GM12878 (cell line): ENCODE measurements around the gene DENND1C. TPM values are rescaled to one million over a fixed set of nuclear protein-coding genes. Genes with fewer than 3 reads are reported as not detected.

ENCODE experiments used
- ATAC-seq: fragments of 200-7000 bp; cut with Tn5 transposase; 3 replicates; pipeline ENCODE4 v1.9.1; 2020; ENCODE audit warnings: mild to moderate bottlenecking, moderate library complexity
- BruUV-seq: library from RNA; stranded (reverse); fragments of 400-500 nt; replicated peaks from 2 replicates; lab custom pipeline; 2021; lab: Mats Ljungman, UMichigan
- CTCF ChIA-PET: fragments of 300-600 bp; sonication (Branson Sonifier 250); formaldehyde crosslinking; extraction: SDS; loops from one replicate; lab custom pipeline; 2021; ENCODE audit warnings: inconsistent platforms; lab: Yijun Ruan, JAX
- POLR2A ChIA-PET: fragments of 350-600 bp; formaldehyde crosslinking; extraction: SDS; loops from one replicate; lab custom pipeline; 2021; ENCODE audit warnings: inconsistent platforms; lab: Charles Lee
- RAD21 ChIA-PET: fragments of 300-600 bp; sonication (Branson Sonifier 250); formaldehyde crosslinking; loops from one replicate; lab custom pipeline; 2023; ENCODE audit warnings: antibody characterized with exemption; ENCODE audit not compliant: unreplicated experiment; lab: Charles Lee
- SMC1A ChIA-PET: fragments of 300-600 bp; sonication (Branson Sonifier 250); formaldehyde crosslinking; loops from one replicate; lab custom pipeline; 2023; ENCODE audit not compliant: unreplicated experiment, uncharacterized antibody; lab: Charles Lee
- DNase-seq: peaks from one replicate; pipeline ENCODE4 v3.0.0-alpha.2; 2011; ENCODE audit warnings: low read depth, low spot score
- FAIRE-seq: peaks from 3 replicates; lab custom pipeline; 2011; peaks lifted over from hg19 to GRCh38; lab: Jason Lieb, UNC
- H2AFZ ChIP-seq: 2 replicates; pipeline ENCODE4 v1.6.0; 2011; ENCODE audit warnings: low read depth, low read length, control low read depth; ENCODE audit not compliant: control insufficient read depth
- H3K27ac ChIP-seq: 2 replicates; pipeline ENCODE4 v1.5.1; 2011; ENCODE audit warnings: control low read depth; ENCODE audit not compliant: control insufficient read depth, insufficient read depth
- H3K27me3 ChIP-seq, 2 experiments: replicated peaks in 1 of 2; 2 replicates each; pipeline versions ENCODE4 v1.6.0 to v1.6.1; 2011; ENCODE audit warnings: low read length in 1 of 2; ENCODE audit not compliant: control insufficient read depth in 2 of 2, insufficient read depth in 2 of 2
- H3K36me3 ChIP-seq, 2 experiments: 2 replicates each; pipeline ENCODE4 v1.5.1; 2011; ENCODE audit warnings: low read length in 1 of 2; ENCODE audit not compliant: control insufficient read depth in 2 of 2, insufficient read depth in 2 of 2
- H3K4me1 ChIP-seq: 2 replicates; pipeline ENCODE4 v1.6.1; 2011; ENCODE audit warnings: mild to moderate bottlenecking, low read length, moderate library complexity, mixed read lengths; ENCODE audit not compliant: control insufficient read depth, insufficient read depth
- H3K4me2 ChIP-seq: 2 replicates; pipeline ENCODE4 v1.6.0; 2011; ENCODE audit warnings: control low read depth; ENCODE audit not compliant: control insufficient read depth, insufficient read depth
- H3K4me3 ChIP-seq: fragments of 200-600 bp; sonication (generic); 2 replicates; pipeline ENCODE4 v1.5.1; 2016
- H3K79me2 ChIP-seq: 2 replicates; pipeline ENCODE4 v1.6.0; 2011; ENCODE audit warnings: low read length; ENCODE audit not compliant: control insufficient read depth, insufficient read depth
- H3K9ac ChIP-seq: 2 replicates; pipeline ENCODE4 v1.8.0; 2011; ENCODE audit warnings: low read length, control low read depth, mixed read lengths; ENCODE audit not compliant: control insufficient read depth, insufficient read depth
- H3K9me3 ChIP-seq: replicated peaks from 3 replicates; pipeline ENCODE4 v1.5.1; 2011; ENCODE audit warnings: mild to moderate bottlenecking, low read length; ENCODE audit not compliant: control insufficient read depth, insufficient read depth
- H4K20me1 ChIP-seq: 2 replicates; pipeline ENCODE4 v1.6.0; 2011; ENCODE audit not compliant: control insufficient read depth, insufficient read depth
- BACH1 ChIP-seq: fragments of 450-650 bp; IDR thresholded peaks from 2 replicates; pipeline ENCODE4 v1.6.1; 2017; ENCODE audit warnings: mild to moderate bottlenecking, borderline replicate concordance
- CHD1 ChIP-seq: IDR thresholded peaks from 2 replicates; pipeline ENCODE4 v1.6.1; 2012; ENCODE audit warnings: low read depth, low read length, improper control_type of control experiment
- CHD2 ChIP-seq: IDR thresholded peaks from 2 replicates; pipeline ENCODE4 v1.6.1; 2011; ENCODE audit warnings: low read depth, low read length, improper control_type of control experiment, borderline replicate concordance
- E2F8 ChIP-seq: fragments of 450-650 bp; IDR thresholded peaks from 2 replicates; pipeline ENCODE4 v1.6.1; 2018; ENCODE audit warnings: mild to moderate bottlenecking, low read depth, moderate library complexity; ENCODE audit not compliant: partially characterized antibody
- E4F1 ChIP-seq: fragments of 450-650 bp; IDR thresholded peaks from 2 replicates; pipeline ENCODE4 v1.6.1; 2018; ENCODE audit warnings: borderline replicate concordance, mild to moderate bottlenecking; ENCODE audit not compliant: partially characterized antibody
- FOXK2 ChIP-seq: fragments of 450-650 bp; IDR thresholded peaks from 2 replicates; pipeline ENCODE4 v1.6.1; 2017; ENCODE audit warnings: mild to moderate bottlenecking, moderate library complexity
- JUNB ChIP-seq: IDR thresholded peaks from 2 replicates; pipeline ENCODE4 v1.6.1; 2016; ENCODE audit warnings: antibody characterized with exemption, mild to moderate bottlenecking
- NFYB ChIP-seq: IDR thresholded peaks from 2 replicates; pipeline ENCODE4 v1.6.1; 2011; ENCODE audit warnings: low read depth, mild to moderate bottlenecking, low read length, improper control_type of control experiment, moderate library complexity; ENCODE audit not compliant: insufficient read depth
- POLR2A ChIP-seq: IDR thresholded peaks from 2 replicates; pipeline ENCODE4 v1.6.1; 2011; ENCODE audit warnings: low read depth, mild to moderate bottlenecking, low read length
- SMAD5 ChIP-seq: IDR thresholded peaks from 2 replicates; pipeline ENCODE4 v1.6.1; 2016; ENCODE audit warnings: antibody characterized with exemption, low read depth
- SMC3 ChIP-seq: IDR thresholded peaks from 2 replicates; pipeline ENCODE4 v1.6.1; 2011; ENCODE audit warnings: low read length, improper control_type of control experiment, borderline replicate concordance
- SPI1 ChIP-seq: IDR thresholded peaks from 2 replicates; pipeline ENCODE4 v1.6.1; 2011; ENCODE audit warnings: low read depth, mild to moderate bottlenecking, low read length, moderate library complexity, borderline replicate concordance; ENCODE audit not compliant: insufficient read depth
- SRF ChIP-seq, 2 experiments: IDR thresholded peaks; 2 replicates each; pipeline ENCODE4 v1.6.1; 2011; ENCODE audit warnings: low read depth in 2 of 2, low read length in 2 of 2, mild to moderate bottlenecking in 1 of 2, moderate library complexity in 1 of 2
- STAT1 ChIP-seq: fragments of 450-650 bp; conservative IDR thresholded peaks from 2 replicates; pipeline ENCODE4 v1.6.1; 2014; ENCODE audit warnings: antibody characterized with exemption, mild to moderate bottlenecking
- SUPT20H ChIP-seq: IDR thresholded peaks from 2 replicates; pipeline ENCODE4 v1.6.1; 2011; ENCODE audit warnings: low read depth, mild to moderate bottlenecking, low read length, moderate library complexity, borderline replicate concordance; ENCODE audit not compliant: control insufficient read depth
- TCF3 ChIP-seq: IDR thresholded peaks from 2 replicates; pipeline ENCODE4 v1.6.1; 2012; ENCODE audit warnings: low read depth, mild to moderate bottlenecking, low read length, borderline replicate concordance; ENCODE audit not compliant: insufficient read depth
- WGBS: methylation state at CpG from one replicate; pipeline ENCODE4 v1.1.6; 2016; ENCODE audit warnings: low lambda C conversion rate; ENCODE audit not compliant: insufficient replicate concordance, insufficient coverage; ENCODE audit errors: missing lambda C conversion rate; 5-methylcytosine and 5-hydroxymethylcytosine counted together
- in situ Hi-C: fragments of 300-500 bp; cut with MboI; formaldehyde crosslinking; loops from 9 replicates; pipeline ENCODE4 v1.14.3; 2018; ENCODE audit warnings: mixed read lengths
- intact Hi-C: fragments of 100-400 bp; cut with micrococcal nuclease; formaldehyde crosslinking; loops from one replicate; pipeline ENCODE4 v1.14.2; 2022; ENCODE audit not compliant: unreplicated experiment
- polyA plus RNA-seq, 11 experiments: library from polyadenylated mRNA; depleted of rRNA in 4 of 11; unstranded in 6 of 11; stranded (reverse) in 5 of 11; fragments of >200 nt; fragmentation: Nextera tagmentation in 4 of 11; fragmentation: Illumina TruSeq in 1 of 11; extraction: Ambion mirVana in 4 of 11; extraction: Trizol in 1 of 11; gene quantifications; 1 replicate in 1 of 11; 2 replicates in 10 of 11; pipeline versions ENCODE4 v1.2.1 to v1.2.3, GENCODE V29; 2011 to 2016; ENCODE audit warnings: inconsistent platforms in 2 of 11, missing spikeins in 2 of 11, low read depth in 1 of 11
- total RNA-seq, 4 experiments: library from RNA; depleted of rRNA in 3 of 4; stranded (reverse); fragments of >200 nt in 3 of 4; fragmentation: Illumina TruSeq in 1 of 4; extraction: Trizol in 1 of 4; gene quantifications; 2 replicates each; pipeline versions ENCODE4 v1.2.1 to v1.2.3, GENCODE V29; 2013 to 2021
- TF ChIP-seq, protein P1 (sequence below): fragments of 150-350 bp; IDR thresholded peaks from 2 replicates; pipeline ENCODE4 v1.6.1; 2016; ENCODE audit warnings: low read depth, low read length

DENND1C gene
- total and polyA plus RNA-seq, 10 of the 15 experiments (the other 5 are each of a cell fraction or from before 2014, with no cell fraction given) = 2.4 to 54.3 (median 32.7) TPM

DNA sequence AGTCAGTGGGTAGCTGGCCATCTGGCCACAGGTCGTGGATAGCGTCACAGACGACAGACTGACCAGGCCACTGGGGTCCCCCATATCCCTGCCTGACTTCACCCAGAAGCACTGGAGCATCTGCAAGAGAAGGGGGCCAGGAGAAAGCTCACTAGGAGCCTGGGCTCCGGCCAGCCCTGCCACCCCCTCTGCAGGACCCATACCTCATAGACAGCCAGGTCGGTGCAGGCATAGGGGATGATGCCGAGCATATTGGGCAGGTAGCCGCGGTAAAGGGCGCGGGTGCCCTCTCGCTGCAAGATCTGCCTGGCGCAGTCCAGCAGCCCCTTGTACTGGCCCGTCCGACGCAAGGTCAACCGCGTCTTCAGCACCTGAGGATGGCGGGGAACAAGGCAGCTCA is 54.5 kb downstream of the DENND1C start:
- peaks cover 12% of the 10 kb centered on the region for H4K20me1 ChIP-seq
- over 99% methylated on average over 18 of the region's 18 CpGs for WGBS
- peaks cover 22% of the 10 kb centered on the region for H3K79me2 ChIP-seq
- no peaks in the 10 kb centered on the region for H3K27me3 ChIP-seq
- RAD21 ChIA-PET = no interaction called here
- H3K9me3 ChIP-seq = no peaks in the 10 kb centered on the region; the same call in 2 of the 3 replicates
- FAIRE-seq (no peak), DNase-seq (no peak), ATAC-seq (no peak)
- H3K27ac ChIP-seq = no peak overlapping the region
- H3K9ac ChIP-seq = no peak overlapping the region
- no peak overlapping the region for H3K4me2 ChIP-seq
- POLR2A ChIA-PET = interaction anchor here (1.7 kb wide), 1 partner anchor 9 kb away, joined by 4 read pairs; no protein-coding TSS in a partner anchor
- H3K4me3 ChIP-seq = no peak overlapping the region
- no peak overlapping the region for H2AFZ ChIP-seq
- H3K36me3 ChIP-seq = no peaks in the 10 kb centered on the region; a peak in 1 of 4 replicates
- in situ Hi-C loops (no loop called here), intact Hi-C loops (no loop called here)
- SMC1A ChIA-PET = interaction anchor here (1.0 kb wide), 1 partner anchor 9 kb away, joined by 5 read pairs; no protein-coding TSS in a partner anchor
- peaks cover 5% of the 10 kb centered on the region for H3K4me1 ChIP-seq
- BruUV-seq = no TSS peak
- CTCF ChIA-PET = interaction anchor here (0.8 kb wide), 1 partner anchor 32 kb away, joined by 3 read pairs; no protein-coding TSS in a partner anchor
- no peak for TF ChIP-seq SMAD5
- TF ChIP-seq SRF (IDR thresholded peaks at IDR 0.05; ENCODE audit: low read depth in 2 of 2, low read length in 2 of 2) = no peak
- TF ChIP-seq SPI1 = no peak
- TF ChIP-seq JUNB = no peak
- no peak for TF ChIP-seq BACH1
- TF ChIP-seq E2F8 = no peak
- TF ChIP-seq, protein P1, sequence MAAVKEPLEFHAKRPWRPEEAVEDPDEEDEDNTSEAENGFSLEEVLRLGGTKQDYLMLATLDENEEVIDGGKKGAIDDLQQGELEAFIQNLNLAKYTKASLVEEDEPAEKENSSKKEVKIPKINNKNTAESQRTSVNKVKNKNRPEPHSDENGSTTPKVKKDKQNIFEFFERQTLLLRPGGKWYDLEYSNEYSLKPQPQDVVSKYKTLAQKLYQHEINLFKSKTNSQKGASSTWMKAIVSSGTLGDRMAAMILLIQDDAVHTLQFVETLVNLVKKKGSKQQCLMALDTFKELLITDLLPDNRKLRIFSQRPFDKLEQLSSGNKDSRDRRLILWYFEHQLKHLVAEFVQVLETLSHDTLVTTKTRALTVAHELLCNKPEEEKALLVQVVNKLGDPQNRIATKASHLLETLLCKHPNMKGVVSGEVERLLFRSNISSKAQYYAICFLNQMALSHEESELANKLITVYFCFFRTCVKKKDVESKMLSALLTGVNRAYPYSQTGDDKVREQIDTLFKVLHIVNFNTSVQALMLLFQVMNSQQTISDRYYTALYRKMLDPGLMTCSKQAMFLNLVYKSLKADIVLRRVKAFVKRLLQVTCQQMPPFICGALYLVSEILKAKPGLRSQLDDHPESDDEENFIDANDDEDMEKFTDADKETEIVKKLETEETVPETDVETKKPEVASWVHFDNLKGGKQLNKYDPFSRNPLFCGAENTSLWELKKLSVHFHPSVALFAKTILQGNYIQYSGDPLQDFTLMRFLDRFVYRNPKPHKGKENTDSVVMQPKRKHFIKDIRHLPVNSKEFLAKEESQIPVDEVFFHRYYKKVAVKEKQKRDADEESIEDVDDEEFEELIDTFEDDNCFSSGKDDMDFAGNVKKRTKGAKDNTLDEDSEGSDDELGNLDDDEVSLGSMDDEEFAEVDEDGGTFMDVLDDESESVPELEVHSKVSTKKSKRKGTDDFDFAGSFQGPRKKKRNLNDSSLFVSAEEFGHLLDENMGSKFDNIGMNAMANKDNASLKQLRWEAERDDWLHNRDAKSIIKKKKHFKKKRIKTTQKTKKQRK = no peak
- TF ChIP-seq SMC3 = no peak
- no peak for TF ChIP-seq SUPT20H
- TF ChIP-seq E4F1 = no peak
- TF ChIP-seq CHD1 = no peak
- TF ChIP-seq STAT1 = no peak
- no peak for TF ChIP-seq POLR2A
- no peak for TF ChIP-seq TCF3
- TF ChIP-seq NFYB = no peak
- TF ChIP-seq FOXK2 = no peak
- no peak for TF ChIP-seq CHD2
